Activated T-cell treated with anti-CD3 and anti-CD28 coated beads for 48 hours (primary cell): ENCODE measurements around the gene SSH2.

Experiments used
- DNase-seq: peaks from one replicate; pipeline ENCODE4 v3.0.0-alpha.2; 2020; ENCODE audit warnings: low read depth

The SSH2 gene

DNA sequence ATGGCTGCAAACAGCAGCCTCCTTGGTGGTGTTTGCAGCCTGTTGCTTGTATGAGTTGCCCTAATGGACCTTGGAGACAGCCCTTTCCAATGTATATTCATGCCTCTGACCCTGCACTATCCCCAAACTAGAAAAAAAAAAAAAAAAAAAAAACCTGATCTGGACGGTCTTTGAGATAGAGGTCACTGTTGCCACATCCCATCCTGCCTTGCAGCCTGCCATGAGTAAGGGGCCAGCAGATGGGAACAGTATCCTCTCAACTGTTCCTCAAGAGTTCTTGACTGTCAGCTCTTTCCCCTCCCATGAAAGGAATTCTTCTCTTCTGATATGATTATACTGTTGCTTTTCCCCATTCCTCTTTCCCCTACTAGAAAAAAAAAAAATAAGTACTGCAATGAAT, 152.4 kb downstream of the SSH2 start:
- DNase-seq, result no peak

DNA sequence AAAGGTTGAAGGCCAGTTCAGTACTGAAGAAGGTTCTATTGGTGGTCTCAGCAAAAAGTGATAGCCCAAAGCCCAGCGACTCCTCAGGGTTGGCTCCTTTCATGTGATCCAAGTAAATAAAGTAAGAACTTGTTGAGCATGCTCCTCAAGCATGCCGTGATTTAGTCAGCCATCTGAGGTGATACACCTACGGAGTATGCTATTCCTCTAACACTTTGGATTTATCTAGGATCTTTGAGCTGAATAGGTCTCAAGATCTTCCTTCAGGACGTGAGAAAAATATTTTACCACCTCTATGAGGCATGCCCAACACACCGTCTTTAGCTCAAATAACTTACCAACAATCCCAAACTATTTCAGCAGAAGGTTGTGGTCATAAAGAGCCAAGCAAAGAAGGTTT, 154.0 kb downstream of the SSH2 start:
- no peak for DNase-seq

DNA sequence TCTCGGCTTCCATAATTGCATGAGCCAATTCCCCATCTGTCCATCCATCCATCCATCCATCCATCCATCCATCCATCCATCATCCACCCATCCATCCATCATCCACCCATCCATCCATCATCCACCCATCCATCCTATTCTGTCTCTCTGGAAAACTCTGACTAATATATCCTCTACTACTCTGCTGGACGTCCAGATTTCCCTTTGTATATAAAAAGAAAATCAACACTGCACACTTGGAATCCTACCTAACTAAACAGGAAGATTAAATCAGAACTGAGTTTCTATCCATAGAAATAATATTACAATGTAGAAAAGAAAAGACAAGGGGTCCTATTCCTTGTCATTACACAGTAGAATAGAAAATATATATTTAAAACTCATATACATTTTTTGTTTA, 157.0 kb downstream of the SSH2 start:
- DNase-seq, result no peak

DNA sequence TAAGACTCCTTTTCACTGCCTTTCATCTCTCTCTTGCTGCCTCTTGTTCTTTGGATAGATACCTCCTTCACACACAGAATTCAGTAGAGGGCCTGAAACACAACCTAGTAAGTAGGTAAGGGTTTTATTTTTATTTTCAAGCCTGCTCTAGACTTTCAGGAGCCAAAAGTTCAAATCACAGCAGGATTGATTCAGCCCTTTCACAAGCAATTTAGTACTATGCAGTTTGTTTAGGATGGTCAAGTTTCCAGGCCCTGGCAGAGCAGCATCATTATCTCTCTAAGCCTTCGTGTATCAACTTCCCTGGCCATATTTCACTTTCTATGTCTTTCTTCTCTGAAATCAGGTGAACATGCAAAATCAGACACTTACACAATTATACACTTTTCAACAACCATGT, 158.5 kb downstream of the SSH2 start:
- DNase-seq, result no peak

DNA sequence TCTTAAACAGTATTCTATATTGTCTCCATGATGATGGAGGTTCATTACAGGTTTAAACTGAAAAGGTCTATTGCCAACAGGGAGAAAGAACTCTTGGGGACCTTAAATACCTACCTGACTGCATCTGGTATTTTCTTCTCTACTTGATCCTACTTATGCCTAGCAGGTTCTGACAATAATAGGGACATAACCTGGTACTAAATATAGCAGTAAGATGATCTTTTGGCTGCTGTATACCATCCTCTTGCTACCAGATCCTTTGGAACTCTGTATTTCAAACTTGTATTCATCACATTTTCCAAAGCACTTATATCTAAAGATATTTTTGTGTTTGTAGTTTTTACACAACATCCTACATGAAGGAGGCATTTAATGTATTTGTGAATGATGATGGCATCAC, 160.8 kb downstream of the SSH2 start:
- DNase-seq, result no peak

DNA sequence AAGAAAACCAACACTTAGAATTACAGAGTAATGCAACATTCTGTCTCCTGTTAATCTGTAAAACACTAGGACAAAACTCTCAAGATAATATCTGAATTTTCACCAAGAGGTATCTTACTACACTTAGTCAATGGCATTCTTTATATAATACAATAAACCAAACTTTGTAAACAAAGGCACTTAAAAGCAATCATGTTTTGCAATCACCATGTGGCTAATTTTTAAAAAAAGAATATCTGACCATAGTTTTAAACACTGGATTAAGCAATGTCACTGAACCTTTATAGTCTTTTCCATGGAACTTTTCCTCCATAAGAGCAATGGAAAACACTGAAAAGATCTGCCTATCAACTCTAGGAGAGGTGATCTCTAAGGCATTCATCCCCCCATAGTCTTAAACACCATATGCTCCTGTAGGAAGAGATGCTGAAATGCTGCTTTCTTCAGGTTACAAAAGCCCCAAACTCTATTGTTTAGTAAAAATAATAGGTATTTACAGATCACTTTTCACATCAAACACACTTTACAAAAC, 163.2 kb downstream of the SSH2 start:
- DNase-seq, result no peak

DNA sequence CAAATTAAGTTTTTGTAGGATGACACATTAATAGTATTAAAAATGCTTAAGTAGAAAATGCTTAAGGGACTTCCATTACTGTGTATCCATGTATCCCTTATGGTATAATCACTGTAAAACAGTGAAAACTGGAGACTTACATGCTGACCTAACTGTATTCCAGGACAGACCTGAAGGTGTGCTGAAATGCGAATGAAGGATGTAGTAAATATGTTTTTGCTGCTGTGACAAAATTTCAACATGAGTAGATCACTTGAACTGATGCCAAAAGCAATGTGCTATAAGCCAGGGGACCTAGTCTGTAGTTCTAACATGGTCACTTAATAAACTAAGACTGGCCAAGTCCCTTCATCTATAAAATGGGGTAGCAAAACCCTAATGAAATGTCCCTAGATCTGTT, 165.3 kb downstream of the SSH2 start:
- DNase-seq, result no peak

DNA sequence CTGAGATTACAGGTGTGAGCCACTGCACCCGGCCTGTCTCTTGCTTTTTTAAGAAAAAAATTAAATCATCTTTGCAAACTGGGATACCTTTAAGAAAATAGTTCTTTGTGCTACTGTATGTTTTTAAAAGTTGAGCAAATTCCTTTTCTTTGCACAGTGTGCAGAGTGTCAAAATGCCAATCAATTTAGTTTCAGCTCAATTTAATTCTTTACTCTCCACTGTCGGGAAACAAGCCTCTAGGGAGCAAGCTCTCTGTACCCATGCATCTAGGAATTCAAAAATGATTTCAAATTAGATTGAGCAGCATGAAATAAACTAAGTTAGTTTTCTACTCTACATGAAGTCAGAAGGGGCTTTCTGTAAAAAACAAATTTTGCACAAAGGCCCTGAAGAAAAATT, 165.8 kb downstream of the SSH2 start:
- no peak for DNase-seq

DNA sequence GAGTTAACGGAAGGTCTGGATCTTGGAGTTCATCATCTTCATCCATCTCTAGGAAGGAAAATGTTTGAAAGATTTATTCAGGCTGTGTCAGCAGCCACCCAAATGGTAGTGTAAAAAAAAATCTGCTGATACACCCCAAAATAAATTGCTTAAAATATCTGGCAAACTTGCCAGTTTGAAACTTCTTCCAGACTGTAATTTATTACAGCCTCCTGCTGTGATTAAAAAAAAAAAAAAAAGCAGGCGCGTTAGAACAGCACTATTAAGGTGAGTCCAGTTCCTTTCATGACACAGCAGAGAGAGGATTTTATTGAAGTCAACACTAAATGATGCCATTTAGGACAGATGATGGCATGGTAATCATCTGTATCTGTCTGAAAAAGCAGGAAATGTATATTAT, 166.8 kb downstream of the SSH2 start:
- no peak for DNase-seq

DNA sequence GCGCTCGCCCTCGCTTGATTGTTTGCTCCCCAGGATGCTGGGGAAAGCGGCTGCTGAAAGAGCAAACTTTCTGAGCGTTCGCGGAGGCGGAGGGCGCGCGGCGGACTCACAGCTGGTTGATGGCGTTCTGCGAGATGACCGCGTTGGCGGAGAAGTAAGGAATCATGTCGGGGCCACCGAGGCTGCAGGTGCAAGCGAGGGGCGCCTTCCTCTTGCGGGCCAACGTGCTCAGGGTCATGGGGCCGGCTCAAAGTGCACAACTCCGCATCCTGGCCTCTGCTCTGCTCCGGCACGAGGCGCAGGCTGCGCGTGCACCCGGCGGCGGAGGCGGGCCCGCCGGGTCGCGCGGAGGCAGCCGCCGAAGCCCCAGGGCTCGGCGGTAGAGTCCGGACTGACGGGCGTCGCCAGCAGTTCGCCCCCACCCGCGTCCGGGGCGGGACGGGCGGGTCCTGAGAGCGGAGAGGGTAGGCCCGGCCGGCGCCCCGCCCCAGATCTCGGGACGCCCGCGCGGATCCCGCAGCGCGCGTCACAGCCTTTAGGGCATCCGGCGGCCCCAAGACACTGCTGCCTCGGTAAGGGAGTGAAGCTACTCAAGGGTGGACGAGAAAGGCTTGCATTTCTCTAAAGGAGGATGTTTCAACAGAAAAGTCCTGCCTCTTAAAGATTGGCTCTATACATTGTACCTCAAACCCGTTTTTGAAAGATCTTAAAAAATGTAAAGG, 168.8 kb downstream of the SSH2 start:
- DNase-seq, result peak; percentile 96

DNA sequence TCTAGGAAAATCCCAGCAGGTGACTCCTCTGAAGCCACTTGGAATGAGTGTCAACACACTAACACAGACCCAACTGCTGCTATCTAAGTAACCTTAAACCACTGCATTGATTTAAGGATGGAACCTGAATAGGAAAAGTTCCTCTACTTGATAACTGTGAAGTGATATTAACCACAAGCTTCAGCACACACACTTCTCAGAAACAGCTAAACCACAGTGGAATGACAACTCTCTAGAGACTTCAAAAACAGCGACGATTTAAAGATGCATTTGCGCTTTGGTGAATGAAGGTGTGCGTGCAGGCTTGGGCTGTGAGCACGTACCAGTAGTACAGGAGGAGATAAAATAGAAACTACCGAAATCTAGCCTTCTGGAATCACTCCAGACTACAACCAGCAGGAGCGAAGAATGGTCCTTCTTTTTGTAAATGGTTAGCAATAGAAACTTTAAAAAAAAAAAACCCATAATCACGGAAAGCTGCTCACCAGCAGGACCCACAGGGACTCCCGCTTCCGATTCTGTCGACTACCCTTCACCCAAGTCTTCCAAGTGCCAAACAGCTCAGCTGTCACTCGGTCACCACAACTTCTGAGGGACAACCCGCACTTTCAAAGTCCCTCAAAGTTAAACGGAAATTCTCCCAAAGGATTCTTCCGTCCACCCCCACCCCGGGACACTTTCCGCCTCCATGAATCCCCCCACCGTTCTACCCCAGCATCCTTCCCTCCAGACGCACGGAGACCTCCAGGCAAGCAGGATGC, 169.6 kb downstream of the SSH2 start:
- no peak for DNase-seq

DNA sequence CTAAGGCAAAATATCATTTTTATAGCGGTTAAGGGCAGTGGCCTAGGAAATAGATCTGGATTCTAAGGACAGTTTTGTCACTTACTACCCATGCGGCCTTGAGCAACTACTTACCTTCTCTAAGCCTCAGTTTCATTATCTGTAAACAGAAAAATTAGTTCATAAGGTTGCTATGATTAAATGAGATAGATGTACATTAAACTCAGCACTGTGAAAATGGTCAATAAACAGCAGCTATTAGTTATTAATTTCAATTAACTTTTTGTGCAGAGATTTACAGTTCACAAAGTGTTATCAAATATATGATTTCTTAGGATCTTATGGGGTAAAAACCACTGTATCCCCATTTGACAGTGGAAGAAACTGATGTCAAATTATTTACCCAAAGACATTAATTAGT, 171.8 kb downstream of the SSH2 start:
- no peak for DNase-seq

DNA sequence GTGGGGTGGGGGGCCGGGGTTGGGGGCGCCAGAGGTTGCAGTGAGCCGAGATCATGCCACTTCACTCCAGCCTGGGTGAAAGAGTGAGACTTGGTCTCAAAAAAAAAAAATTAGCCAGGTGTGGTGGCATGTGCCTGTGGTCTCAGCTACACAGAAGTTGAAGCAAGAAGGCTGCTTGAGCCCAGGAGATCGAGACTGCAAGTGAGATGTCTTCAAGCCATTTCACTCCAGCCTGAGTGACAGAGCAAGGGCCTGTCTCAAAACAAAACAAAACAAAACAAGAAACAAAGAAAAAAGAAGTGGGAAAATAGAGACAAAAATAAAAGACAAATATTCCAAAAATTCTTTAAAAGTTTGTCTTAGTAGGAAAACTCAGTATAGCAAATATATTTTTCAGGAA, 172.2 kb downstream of the SSH2 start:
- no peak for DNase-seq

DNA sequence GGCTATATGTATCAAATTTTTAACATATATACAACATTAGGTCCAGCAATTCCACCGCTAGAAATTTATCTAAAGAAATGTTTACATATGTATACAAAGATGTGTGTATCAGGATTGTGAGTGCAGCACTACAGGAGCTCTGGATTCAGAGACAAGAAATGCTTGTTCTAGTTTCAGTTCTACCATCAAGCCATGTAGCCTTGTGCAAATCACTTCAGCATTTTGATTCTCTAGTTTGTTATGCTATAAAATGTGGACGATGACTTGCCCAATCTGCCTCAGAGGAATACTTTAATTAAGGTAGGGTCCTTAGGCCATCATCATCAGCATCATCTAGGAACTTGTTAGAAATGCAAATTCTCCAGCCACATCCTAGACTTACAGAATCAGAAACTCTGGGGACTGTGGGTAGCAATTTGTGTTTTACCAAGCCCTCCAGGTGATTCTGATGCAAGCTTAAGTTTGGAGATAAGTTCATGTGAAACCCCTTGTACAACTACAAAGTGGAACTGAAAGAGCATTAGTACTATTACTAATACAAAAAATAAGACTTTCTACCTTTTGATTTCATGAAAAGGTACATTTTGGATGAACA, 176.1 kb downstream of the SSH2 start:
- DNase-seq, result no peak

DNA sequence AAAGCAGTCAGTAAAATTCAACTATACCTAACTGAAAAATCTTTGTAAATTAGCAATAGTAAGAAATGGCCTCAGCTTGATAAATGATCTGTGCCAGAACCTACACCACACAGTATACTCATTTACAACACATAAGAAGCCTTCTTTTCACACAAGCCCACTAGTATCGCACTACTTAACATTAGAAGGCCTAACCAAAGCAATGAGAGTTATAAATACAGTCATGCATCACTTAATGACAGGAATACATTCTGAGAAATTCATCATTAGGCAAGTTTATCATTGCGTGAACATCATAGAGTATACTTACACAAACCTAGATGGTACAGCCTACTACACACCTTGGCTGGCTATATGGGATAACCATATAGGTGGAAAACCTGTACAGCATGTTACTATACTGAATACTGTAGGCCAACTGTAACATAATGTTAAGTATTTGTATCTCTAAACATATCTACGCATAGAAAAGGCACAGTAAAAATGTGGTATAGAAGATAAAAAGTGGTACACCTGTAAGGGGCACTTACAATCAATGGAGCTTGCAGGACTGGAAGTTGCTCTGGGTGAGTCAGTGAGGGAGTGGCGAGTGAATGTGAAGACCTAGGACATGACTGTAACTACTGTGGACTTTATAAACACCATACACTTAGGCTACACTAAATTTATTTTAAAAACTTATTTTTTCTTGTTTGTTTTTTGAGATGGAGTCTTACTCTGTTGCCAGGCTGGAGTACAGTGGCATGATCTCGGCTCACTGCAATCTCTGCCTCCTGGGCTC, 180.8 kb downstream of the SSH2 start:
- no peak for DNase-seq

DNA sequence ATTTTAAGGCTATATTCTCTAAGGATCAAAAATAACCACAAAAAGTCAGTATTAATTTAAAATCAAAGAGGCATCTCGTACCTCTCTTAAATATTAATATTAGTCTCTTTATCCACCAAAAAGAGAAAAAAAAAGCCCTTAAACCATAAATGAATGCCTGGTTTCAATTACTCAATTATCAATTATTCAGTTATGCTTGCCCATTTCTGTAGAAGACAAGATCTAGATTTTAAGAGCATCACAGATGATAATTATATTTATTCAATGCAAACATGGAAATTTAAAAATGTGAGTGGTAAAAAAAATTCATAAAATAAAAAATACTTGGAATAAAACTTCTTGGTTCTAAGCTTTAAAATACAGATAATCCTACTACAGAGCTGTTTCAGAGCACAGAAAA, 181.6 kb downstream of the SSH2 start:
- no peak for DNase-seq

DNA sequence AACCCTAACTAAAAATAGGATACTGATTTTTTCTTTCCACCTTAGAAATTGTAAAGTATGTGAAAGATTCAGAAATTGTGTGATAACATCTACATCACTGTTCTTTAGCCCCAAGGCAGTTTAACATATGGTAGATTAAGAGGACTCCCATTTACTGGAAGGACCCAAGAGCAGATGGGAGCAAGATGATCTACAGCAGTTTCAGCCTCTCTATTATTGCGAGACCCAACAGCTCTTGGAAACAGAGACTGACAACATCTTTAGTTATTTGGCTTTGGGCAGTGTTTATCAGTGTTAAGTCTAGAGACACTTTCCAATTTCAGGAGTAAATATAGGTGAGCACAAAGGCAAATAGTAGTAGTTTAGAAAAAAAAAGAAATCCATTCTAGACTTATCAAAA, 182.4 kb downstream of the SSH2 start:
- no peak for DNase-seq

DNA sequence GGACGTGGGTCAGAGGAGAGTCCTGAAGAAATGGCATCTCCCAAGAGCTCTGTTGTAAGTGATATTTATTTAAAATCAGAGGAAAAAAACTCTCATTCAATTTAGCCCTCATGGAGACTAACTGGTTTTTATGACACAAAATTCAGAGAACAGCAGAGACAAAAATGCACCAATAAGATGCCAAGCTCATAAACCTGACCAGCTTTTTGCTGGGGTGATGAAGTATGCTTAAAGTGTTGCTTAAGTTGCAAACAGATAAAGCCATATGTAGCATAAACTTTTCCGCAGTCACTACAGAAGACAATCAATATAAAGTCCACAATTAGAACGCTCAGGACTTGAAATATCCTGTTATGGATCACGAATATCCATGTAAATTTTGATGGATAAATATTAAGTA, 183.4 kb downstream of the SSH2 start:
- DNase-seq, result no peak

DNA sequence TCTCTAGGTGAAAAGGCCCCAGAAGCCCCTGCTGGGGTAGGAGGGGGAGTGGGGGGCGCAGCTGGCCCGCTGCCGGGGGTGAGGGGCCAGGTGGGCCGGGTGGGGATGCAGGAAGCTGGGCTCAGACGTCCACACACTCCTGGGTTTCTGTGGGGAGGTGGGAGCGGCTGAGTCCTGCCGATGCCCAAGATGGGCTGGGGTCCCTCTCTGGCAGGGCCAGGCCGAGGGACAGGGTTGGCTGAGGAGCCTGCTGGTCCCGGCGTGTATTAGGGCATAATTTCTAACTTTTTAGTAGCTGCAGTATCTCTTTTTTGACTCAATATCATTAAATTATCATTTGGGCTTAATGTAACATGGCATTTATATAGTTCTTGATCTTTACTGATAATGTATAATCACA, 185.9 kb downstream of the SSH2 start:
- no peak for DNase-seq

DNA sequence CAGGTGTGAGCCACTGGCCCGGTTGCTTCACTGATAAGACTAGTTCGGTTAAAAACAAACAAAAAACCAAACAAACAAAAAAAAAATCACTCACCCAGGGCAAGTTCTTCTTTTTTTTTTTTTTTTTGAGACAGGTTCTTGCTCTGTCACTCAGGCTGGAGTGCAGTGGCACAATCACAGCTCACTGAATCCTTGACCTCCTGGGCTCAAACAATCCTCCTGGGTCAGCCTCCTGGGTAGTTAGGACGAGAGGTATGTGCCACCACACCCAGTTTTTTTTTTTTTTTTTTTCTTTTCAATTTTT, 187.9 kb downstream of the SSH2 start:
- no peak for DNase-seq

DNA sequence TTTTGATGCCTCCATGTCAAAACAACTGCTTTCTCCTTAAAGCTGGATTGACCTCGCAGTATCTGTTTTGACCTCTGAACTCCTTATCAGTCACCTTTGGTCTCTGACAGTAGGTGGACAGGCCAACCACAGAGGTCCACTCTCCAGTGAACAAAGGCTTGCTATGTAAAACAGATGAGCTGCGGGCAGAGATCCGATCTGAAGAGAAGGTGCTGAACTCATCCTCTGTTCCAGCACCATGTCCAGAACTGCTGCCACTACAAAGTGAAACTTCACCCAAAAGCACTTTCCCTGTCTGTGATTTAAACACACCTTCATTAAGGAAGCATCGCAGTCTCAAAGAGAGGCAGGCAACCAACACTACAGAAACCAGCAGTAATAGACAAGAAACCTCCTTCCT, 190.0 kb downstream of the SSH2 start:
- no peak for DNase-seq

DNA sequence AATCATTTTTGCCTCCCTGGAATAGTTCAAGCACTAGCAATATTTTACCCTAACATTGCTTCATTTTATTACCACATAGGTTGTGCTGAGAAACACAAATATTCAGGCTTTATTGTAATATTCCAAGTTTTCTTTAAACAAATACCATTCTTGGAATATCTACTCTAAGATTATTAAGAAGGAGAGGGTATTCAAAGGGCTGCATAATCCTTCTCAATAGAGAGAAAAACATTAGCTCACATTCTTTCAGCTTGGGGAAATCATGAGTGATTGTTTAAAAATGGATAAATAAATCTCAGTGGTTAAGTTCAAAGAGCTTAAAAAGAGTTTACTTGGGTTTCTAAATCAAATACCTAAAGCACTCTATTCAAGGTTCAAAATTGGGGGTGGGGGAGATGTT, 195.4 kb downstream of the SSH2 start:
- no peak for DNase-seq

DNA sequence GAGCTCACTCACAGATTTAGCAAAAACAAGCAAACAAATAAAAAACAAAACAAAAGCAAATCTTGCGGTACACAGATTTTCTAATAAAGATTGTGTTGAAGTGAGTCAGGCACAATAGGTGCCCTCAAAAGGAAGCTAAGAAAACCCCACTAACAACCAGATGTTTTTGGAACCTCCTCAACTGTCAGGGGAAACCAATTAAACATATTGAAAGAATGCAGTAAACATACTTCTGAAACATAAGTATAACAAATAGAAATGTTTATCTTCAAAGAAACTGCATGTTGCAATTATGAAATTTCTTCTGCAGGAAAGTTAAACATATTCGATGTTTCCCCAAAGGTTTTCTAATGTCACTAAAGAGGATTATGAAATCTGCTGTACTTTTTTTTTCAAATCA, 196.9 kb downstream of the SSH2 start:
- no peak for DNase-seq
